GM06990 (cell line): ENCODE data around the gene MKNK1.

ENCODE experiments used
- DNase-seq: peaks from one replicate; pipeline ENCODE4 v3.0.0-alpha.2; 2011; ENCODE audit not compliant: insufficient read length; ENCODE audit errors: extremely low read depth
- H3K27me3 ChIP-seq: replicated peaks from 2 replicates; pipeline ENCODE4 v1.6.0; 2011; ENCODE audit warnings: low read length; ENCODE audit not compliant: control insufficient read depth, insufficient read depth
- H3K36me3 ChIP-seq: 2 replicates; pipeline ENCODE4 v1.5.1; 2011; ENCODE audit warnings: low read length; ENCODE audit not compliant: control insufficient read depth, insufficient read depth
- H3K4me3 ChIP-seq: replicated peaks from 2 replicates; pipeline ENCODE4 v1.5.1; 2011; ENCODE audit warnings: low read depth, mild to moderate bottlenecking, control low read depth, low read length
- TF ChIP-seq, protein P1 (sequence below): IDR thresholded peaks from 2 replicates; pipeline ENCODE4 v1.5.1; 2011; ENCODE audit warnings: low read length, control low read depth, mild to moderate bottlenecking, inconsistent platforms; ENCODE audit not compliant: insufficient read depth, poor library complexity, severe bottlenecking

Gene MKNK1

DNA sequence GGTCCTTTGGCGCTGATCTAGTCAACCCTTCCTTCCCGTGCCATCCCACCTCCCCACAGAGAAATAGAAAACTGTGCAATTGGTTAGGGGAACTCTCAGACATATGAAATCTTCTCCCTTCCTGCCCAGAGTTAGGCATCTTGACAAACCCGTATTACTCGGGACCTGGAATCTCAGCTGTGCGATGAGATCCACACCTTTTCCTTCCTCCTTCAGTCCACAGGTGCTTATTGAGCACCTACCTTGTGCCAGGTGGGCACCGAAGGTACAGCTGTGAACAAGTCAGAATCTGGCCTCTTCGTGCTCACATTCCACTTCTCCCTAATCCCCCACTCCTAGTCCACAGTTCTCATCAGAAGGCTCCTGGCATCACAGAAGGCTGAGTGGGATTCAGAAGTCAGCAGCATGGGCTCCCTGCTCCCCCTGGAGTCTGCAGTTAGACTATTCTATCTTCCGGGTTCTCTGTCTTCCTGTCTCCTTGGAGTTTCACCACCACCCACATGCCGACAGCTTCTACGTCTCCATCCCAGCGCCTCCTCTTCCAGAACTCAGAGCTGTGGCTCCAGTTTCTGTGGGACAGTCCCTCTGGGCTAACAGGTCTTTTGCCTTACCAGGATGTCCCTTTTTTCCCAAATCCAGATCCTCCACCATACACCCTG, 75.6 kb downstream of the MKNK1 start:
- no peak for DNase-seq
- TF ChIP-seq, protein P1, sequence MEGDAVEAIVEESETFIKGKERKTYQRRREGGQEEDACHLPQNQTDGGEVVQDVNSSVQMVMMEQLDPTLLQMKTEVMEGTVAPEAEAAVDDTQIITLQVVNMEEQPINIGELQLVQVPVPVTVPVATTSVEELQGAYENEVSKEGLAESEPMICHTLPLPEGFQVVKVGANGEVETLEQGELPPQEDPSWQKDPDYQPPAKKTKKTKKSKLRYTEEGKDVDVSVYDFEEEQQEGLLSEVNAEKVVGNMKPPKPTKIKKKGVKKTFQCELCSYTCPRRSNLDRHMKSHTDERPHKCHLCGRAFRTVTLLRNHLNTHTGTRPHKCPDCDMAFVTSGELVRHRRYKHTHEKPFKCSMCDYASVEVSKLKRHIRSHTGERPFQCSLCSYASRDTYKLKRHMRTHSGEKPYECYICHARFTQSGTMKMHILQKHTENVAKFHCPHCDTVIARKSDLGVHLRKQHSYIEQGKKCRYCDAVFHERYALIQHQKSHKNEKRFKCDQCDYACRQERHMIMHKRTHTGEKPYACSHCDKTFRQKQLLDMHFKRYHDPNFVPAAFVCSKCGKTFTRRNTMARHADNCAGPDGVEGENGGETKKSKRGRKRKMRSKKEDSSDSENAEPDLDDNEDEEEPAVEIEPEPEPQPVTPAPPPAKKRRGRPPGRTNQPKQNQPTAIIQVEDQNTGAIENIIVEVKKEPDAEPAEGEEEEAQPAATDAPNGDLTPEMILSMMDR = no peak
- Histone ChIP-seq H3K4me3 (no peak overlapping the region), H3K36me3 (no peaks in the 10 kb centered on the region), H3K27me3 (peaks cover 4% of the 10 kb centered on the region)

DNA sequence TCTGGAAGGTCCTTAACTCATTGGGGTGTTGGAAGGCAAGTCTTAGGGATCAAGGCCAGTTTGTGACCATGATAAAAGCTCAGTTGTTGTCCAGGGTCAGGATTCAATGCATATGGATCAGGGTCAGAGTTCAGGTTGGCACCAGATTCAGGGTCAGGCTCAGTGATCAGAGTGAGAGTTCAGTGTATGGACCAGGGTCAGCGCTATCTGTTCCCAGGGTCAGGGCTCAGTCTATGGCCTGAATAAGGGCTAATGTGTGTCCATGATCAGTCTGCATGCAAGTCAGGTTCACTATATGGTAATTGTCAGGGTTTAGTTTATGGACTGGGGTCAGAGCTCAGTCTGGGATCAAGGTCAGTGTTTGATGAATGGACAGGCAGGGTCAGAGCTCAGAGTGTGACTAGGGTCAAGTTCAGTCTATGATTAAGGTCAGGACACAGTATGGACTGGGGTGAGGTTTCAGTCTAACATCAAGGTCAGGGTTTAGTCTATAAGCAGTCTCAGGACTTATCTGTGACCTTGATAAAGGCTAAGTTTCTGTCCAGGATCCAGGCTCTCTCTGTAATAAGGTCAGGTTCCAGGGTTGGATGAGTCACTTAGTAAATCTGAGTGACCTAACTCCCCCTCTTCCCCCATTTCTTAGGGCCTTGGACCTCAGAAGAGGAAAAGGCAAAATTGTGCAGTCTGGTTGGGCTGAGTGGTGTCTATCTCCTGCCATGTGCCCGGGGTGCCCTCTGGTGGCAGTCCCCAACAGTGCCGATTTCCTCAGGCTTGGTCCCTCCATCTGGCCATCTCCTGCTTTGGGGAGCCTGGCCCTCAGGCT, 76.4 kb downstream of the MKNK1 start:
- peak; percentile 40 for DNase-seq
- peaks cover 4% of the 10 kb centered on the region for H3K27me3 ChIP-seq

DNA sequence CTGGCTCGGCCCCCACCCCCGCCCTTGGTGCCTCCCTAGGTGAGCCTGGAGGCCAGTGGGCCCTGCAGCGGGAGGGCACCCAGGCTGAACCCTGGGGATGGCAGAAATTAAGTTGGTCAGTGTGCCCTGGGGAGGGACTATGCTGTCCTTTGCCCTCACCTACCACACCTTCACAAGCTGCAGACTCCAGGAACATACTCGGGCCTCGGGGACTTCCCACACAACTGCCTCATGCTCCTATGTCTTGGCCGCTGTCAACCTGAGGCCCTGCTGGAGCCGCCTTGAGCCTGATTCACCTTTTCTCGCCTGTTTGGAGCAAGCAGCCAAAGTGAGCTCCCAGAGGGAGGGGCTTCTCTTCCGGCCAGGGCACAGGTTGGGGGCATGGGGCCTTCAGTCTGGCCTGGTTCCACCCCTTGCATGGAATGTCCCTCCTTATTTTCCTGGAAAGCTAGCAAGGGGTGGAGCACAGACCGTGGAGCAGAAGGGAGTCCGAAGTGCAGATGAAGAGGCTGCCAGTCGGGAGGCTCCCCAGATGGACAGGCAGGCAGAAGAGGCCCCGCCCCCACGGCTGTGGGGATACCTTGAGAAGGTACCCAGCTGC, 77.3 kb downstream of the MKNK1 start:
- no peak for DNase-seq
- Histone ChIP-seq H3K36me3 (no peaks in the 10 kb centered on the region), H3K27me3 (peaks cover 4% of the 10 kb centered on the region), H3K4me3 (no peak overlapping the region)
- TF ChIP-seq, protein P1 = no peak

More for the DNA sequence above, 76.4 kb downstream of the MKNK1 start:
- H3K36me3 ChIP-seq = no peaks in the 10 kb centered on the region
- H3K4me3 ChIP-seq = no peak overlapping the region
- TF ChIP-seq, protein P1 = peak; percentile 96

DNA sequence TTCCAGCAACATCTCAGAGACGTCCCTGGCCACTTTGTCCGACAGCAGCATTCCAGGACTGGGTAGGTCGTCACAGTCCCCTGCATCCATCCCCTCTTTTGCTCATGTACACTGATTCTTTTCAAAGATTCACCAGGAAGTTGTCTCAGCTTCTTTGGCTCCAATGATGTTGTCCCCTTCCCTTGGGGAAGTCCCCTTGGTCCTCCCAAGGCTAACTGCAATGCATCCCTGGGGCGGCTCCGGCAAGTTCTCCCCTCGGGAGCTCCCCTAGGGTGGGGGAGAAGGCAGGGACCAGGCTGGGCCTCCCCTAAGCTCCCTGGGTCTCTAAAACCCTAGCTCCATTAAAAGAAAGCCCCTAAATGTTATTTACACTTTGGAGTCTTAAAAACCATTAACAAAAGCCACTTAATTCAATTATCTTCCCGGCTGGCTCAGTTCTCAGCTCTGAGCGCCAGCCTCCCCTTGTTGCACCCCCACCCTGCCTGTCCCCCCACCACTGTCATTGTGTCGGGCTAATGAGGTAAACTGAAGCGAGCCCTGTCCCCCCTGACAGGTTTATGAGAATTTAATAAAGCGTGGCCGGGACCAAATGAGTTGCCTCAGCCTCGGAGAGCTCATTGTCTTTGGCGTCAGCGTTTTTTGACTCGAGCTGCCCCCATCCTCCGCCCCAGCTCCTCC, 77.9 kb downstream of the MKNK1 start:
- DNase-seq = no peak
- TF ChIP-seq, protein P1 = no peak
- H3K4me3 ChIP-seq = no peak overlapping the region

DNA sequence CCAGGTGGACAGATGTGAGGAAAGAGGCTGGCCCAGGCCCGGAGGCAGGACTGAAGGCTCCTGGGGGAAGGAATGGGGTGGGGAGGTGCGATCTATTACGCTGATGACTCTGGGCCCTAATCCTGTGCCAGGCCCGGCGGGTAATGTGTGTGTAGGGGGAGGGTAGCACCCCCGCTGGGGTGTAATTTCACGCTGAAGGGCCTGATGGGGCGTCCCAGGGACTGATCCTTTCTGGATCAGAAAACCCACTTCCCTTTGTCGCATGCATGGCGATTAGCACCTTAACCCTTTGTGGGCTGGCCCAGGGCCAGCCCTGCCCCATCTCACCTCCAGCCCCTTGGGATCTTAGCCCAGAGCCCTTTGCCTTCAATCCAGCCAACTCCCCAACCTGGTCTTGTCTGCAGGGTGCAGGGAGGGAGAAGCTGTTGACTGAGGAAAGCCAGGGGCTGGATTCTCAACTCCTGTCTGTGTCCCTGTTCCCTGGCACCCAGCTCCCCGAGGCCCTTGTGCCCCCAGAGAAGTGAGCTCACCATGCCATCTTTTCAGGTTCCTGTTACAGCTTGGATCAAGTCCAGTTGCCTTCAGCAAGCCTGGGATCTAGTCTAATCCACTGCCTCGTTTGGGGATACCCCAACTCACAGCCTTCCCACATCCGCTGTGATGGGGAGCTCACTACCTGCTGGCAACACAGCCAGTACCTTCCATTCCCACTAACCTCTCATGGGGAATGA, 78.7 kb downstream of the MKNK1 start:
- Histone ChIP-seq H3K27me3 (peaks cover 4% of the 10 kb centered on the region), H3K36me3 (no peaks in the 10 kb centered on the region), H3K4me3 (no peak overlapping the region)
- TF ChIP-seq, protein P1 = no peak
- no peak for DNase-seq

More for the DNA sequence above, 77.9 kb downstream of the MKNK1 start:
- no peaks in the 10 kb centered on the region for H3K36me3 ChIP-seq
- peaks cover 4% of the 10 kb centered on the region for H3K27me3 ChIP-seq
